ENCODE measurements around the gene AGK.
"Not testable (repeated sequence)": the region's sequence is repeated elsewhere in the genome, so short reads cannot be mapped to it uniquely, and the experiment has no call there.

Gene AGK

DNA sequence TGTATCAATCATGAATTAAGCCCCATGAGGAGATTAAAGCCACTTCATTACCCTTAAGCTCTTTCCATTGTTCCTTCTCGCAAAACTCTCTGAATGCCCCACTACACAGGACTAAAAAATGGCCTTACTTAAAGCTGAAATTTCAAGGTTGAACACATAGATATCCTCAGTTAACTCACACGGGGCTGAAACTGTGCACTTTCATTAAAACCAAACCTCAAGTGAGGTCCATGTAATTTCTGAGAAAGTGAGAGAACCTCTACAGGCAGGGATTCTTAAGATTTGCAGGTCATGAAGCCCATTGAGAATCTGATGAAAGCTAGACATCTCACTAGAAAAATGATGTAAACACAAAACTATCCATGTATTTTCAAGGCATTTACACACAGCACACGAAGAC lies 134.9 kb downstream of the AGK start:
- no peak for DNase-seq

DNA sequence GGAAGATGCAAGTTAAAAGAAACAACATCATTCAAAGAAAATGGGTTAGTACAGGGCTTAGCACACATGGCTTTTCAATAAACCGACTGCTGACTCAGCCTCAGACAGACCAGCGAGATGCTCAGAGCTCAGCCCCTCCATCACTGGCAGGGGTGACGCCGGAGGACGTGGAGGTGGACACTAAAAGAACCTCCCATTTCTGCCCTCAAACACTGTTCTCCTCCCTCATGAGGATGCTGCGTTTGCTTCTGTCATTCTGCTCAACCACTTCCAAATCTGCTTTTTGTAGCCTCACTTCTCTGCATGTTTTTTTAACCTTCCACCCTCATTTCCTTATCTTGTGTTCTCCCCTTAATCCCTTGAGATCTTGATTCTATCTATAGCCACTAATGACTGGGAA lies 135.5 kb downstream of the AGK start:
- DNase-seq, result no peak

DNA sequence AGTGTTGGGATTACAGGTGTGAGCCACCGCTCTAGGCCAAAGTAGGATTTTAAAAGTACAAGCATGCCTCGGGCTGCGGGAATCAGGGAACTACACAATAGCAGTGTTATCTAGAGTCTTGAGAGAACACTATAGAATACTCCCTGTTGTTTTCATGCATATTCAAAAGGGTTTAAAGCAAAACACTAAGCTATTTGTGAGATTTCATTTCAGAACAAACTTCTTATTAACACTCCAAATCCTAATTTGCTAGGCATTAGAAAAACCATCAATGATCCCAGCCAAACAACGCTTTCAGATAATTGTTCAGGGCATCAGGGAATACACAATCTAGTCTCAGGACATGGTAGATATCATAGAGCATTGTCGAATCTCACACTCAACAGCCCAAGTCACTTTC lies 136.8 kb downstream of the AGK start:
- no peak for DNase-seq

DNA sequence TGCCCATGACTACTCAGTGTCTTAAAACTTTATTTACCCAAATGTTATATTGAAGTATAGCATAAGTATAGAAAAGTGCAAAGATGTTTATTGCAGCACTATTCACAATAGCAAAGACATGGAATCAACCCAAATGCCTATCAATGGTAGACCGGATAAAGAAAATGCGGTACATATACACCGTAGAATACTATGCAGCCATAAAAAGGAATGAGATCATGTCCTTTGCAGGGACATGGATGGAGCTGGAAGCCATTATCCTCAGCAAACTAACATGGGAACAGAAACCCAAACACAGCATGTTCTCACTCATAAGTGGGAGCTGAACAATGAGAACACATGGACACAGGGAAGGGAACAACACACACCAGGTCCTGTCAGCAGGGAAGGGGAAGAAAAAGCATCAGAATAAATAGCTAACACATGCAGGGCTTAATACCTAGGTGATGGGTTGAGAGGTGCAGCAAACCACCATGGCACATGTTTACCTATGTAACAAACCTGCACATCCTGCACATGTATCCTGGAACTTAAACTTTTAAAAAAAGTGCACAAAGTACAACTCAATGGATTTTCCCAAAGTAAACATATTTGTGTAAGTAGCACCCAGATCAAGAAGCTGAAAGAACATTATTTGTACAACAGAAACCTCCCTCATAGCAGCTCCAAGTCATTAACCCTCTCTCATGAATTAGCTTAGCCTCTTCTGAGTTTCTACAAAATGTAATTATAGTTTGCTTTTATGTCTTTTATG lies 138.0 kb downstream of the AGK start:
- not testable (repeated sequence) for DNase-seq

DNA sequence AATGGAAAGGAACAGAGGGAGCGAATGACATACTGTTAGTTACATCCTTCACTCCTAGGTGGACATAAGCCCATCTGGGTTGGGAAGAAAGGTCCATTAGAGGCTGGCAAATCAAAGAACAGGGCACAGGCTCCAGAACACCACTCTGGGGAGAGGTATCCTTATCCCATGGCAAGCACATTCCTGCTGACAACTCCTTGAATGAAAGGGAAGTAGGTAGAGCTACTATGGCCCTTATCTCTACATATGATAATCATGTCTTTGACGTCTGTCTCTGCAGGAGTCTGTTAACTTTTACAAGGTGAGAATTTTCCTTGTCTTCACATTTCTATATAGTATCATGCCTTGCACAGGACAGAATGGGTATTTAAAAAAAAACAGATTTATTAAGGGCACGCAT lies 140.3 kb downstream of the AGK start:
- no peak for DNase-seq

DNA sequence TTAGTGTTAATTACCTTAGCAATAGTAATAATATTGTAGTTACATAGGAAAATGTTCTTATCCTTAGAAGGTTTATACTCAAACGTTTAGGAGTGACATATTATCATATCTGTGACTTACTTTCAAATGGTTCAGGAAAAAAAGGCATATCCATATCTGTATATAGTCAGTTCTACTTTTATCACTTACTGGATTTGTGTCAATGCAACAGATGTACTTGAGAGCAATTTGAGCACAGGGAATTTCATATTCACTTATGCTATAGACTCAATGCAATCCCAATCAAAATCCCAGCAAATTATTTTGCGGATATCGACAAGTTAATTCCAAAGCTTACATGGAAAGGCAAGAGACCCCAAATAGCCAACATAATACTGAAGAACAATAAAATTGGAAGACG lies 140.8 kb downstream of the AGK start:
- no peak for DNase-seq

DNA sequence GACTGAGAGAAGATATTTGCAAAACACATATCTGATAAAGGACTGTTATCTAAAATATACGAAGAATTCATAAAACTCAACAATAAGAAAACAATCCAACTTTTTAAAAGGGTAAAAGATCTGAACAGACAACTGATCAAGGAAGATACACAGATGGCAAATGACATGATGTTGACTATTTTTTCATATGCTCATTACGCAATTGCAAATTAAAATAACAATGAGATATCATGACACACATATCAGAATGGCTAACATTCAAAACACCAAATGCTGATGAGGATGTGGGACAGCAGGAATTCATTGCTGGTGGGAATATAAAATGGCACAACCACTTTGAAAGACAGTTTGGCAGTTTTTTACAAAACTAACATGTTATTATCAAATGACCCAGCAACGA lies 141.9 kb downstream of the AGK start:
- DNase-seq, result no peak

DNA sequence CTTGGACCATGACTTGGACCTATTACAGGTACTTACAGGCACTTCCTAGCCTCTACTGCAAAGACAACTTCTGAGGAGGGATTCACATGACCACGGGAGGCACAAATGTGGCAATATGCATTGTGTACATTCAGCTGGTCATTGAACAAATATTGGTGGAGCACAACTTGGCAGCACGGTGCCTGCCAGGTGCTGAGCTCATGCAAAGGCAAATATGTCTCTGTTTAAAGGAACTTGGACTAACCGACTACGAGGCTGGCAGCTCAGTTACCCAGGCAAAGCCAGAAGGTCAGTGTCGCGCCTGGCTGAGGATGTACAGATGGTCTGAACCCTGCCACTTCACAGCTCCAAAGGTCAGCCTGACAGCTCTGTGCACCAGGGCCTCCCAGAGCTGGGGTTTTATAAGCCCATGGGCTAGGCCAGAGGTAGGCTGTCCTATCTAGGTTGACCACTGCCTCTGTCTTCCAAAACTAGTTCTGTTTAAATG lies 144.6 kb downstream of the AGK start:
- no peak for DNase-seq

DNA sequence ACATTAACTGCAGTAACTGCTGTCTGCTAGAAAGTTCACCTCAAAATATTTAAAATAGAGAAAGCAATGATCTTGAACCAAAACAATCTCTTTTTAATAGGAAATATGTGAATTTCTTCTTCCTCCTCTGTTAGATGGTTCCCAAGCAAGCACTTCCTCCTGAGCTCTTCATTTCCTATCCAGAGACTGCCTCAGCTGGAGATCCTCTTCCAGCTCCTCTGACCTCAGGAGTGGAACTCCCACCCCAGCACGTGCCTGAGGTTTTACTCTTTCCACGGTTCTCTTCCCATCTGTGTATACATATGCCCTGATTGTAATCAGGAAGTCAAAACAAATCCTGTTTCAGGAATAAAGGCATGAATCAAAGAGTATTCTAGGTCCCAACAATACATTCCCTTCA lies 145.1 kb downstream of the AGK start:
- DNase-seq, result no peak

DNA sequence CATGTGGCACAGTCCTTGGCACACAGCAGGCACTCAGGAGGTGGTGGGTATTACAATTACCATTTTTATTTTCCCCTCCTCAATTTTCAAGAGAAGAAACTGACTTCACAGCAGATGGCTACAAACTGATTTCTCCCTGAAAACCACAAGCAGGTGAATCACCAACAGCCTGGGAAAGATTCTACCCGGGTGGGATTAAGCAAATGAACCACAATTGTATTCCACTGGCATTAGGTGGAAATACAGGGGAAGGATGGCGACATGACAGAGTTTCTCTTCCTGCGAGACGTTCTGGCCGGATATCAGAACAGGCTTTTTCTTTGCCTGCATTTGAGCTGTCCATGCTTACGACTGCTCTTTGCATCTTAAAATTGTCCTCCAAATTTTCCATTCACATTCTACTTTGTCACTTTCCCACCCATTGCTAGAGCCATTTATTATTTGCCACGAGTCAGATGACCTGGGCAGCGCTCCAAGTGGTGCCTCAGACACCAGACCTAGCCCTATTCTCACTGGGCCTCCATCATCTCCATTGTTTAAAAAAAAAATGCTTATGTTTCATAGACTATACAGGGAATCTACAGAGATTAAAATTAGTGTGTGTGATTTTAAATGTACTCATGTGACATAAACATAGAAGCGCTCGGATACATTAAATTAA lies 146.1 kb downstream of the AGK start:
- DNase-seq, result no peak

DNA sequence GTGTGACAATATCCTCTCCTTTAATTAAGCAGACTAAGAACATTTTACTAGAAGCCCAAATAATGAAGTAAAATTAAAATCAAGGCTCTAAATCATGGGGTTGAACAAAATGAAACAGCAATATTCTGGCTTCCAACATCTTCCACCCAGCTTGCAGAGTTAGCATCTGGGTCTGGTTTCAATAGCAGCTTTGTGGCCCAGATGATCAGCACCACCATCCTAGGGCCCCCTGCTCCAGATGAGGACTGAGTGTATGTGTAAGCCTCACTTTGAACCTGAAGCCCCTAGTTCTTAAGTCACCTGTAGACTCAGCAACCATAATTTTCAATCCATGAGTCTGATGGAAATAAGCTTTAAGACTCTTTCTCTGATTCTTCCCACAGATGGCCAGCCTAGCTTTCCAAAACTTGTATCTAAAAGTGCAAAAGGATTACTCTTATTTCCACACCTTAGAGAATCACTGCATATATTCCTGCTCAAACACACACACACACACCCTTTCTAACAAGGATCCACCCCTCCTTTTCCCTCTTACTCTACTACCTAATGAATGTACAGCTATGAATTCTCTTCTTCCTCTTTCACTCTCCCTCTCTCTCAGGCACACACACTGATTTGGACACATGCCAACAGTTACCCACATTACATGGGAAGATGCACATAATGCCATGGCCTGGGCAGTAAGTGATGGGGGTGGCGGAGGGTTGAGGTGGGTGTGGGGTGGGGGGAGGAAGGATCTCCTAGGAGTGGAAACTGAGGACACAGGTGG lies 147.2 kb downstream of the AGK start:
- DNase-seq, result no peak

DNA sequence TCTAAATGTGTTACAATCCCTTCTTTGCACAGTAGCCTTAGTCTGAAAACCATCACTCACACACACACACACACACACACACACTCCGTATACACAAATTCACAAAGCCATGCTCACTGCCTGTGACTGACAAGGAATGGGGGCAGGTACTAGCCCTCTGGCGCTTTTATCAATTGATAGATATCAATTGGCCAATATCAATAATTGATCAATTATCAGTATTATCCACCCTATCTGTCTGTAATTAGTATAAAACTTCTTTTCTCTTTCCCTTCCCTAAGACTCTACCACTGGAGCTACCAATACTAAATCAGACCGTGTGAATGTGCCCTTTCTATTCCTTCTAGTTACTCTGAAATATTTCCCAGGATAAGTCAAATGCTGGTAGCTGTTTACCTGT lies 148.7 kb downstream of the AGK start:
- no peak for DNase-seq

DNA sequence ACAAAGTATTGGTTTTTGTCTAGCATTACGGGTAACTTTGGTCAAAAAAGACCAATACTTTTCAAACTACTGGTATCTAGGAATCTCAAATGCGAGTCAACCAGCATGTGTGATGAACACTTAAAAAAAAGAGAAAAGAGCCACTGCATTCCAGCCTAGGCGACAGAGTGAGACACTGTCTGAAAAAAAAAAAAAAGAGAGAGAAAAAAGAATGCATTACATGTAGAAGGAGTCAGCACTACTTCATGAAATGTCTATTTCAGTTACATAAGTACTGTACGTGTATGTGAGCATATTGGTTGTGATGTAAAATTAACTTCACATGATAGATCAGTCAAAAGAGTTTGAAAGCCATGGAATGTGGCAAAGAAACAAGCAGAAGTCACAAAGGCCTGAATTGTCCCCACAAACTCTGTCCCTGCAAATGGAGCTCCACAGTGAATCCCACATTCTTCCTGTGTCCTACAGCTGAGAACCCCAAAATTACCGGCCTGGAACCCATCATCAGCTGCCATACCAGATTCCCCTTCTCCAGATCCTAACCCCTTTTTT lies 149.2 kb downstream of the AGK start:
- no peak for DNase-seq

DNA sequence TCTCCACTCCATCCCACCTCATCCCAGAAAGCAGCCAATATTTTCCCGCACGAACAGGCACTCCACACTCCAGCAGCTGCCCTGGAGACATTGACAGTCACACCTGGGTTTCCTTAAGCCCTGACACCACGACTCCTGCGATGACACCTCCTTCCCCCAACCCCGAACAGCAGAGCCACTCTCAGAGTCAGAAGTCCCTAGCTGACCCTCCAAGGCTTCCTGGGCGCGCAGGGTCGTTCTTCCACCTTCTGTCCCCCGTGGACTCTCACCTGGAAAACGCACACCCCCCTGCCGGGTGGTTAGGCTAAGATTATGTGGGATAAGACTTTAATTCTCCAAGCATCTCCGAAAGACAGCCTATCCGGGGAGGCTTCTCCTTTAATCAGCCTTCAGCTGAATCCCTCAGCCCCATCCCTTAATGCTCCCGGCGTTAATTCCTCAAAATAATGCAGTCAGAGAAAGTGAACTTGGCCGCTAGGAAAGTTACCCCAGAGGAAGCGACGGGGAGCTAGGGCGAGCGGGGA lies 149.7 kb downstream of the AGK start:
- no peak for DNase-seq

DNA sequence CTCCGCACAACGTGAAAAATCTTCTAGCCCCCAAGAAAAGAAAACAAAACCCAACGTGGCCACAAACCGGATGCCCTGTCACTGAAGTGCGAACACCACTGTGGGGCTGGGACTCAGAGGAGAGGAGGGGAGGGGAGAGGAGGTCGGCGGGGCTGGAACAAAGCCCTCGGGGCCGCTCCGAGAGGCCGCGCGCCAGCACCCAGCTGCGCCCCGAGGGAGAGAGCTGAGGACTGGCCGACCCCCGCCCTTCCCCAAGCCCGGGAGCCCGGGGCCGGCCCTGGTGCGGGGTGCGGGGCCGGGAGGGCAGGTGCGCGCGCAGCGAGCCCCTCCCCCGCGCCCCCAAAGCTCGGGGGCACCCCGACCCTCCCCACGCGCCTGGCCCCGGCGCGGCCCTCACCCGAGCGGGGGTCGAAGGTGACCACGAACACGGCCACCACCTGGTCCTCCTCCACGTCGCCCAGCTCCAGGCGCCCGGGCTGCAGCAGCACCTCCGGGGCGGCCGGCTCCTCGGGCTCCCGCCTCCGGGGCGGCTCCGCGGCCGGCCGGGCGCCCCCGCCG lies 150.4 kb downstream of the AGK start:
- DNase-seq, result peak; percentile 10 to 59 (median 37)

DNA sequence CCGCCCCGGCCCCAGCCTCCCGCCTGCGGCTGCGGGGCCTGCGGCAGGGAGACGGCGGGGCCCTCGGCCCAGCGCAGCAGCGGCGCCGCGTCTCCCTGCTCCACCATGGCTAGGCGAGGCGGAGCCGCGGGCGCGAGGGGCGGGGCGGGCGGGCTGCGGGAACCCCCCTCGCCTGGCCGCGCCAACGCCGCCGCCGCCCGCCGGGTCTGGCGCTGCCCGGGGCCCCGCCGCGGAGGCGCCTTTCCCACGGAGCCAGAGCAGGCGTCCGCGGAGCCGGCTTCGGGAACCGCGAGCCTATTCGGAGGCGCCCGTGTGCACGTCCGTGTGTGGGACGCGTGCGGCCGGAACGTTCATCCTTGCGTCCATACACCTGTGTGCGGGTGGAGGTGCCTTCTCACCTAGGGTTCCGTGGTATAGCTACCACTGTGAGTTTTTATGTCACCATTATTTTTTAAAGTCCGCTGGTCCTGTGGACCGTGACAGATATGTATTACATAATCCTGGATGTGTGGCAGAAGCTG lies 150.9 kb downstream of the AGK start, which contains the start of gene DENND11:
Gene DENND11, minus strand, starts transcription at position 120 of the 521 bp plus-strand sequence. Its CDS starts 13 bp downstream, at position 107.
- peak in 2 of 4 experiments; percentile 7 to 59 for DNase-seq

DNA sequence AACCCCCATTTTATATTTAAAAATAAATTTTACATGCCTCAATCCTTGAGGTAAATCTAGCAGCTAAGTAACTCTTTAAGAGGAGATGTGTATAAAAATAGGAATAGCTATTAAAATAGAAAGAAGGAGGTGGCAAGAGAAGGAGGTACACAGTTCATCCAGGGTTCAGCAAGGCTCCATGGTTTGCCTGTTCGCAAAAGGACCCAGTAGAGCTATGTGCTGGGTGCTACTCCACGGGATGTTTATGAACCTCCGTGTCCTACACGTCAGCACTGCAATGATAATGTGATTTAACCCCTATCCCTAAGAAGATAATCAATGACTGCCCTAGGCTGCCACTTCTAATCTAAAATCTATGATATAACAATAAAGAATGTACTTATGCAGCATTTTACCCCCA lies 151.7 kb downstream of the AGK start:
- DNase-seq, result no peak

DNA sequence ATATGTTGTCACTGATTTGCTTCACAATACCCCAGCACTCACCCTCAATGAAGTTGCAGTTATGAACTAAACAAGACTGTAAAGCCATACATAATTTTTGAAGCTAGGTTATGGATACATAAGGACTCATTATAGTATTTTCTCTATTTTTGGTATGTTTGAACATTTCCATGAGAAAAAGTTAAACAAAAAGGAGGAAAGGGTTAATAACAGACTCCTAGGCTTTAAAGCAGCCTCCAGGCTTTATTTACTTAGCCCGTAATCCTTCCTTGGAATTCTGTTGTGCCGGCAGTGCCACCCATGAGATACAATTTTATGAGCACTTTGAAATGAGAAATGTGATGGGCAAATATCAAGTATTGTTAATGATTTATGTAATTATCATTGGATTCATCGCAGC lies 152.9 kb downstream of the AGK start:
- DNase-seq, result no peak

DNA sequence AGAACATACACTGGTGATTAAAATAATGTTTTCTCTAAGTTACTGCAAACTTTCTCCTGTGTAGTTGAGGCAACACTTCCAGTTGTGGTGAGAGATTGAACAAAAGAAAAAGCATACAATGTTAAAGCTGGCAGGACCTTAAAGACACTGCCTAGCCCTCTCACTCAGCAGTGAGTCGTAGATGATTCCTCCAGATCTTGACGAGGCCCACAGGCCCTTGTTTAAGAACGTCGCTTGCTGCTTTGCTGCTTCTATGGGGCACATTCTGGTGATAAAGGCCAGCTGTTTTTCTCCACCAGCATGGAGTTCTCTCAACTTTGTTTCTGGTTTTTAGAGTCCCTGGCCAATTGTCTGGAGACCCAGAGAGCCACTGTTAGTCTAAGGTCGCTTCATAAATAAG lies 153.5 kb downstream of the AGK start:
- no peak for DNase-seq

Data from activated naive CD4-positive, alpha-beta T cell (primary cell).